HL-60 (cell line): ENCODE results near the gene ULK1.

Experiments
- DNase-seq, 2 experiments: peaks; one replicate each; pipeline ENCODE4 v3.0.0-alpha.2; 2010 to 2020; ENCODE audit warnings: low read depth in 1 of 2, low spot score in 1 of 2
- H3K27ac ChIP-seq: fragments of 250-450 bp; sonication (Bioruptor Pico); replicated peaks from 2 replicates; pipeline ENCODE4 v1.5.1; 2020; ENCODE audit warnings: mild to moderate bottlenecking, moderate library complexity
- H3K27me3 ChIP-seq: fragments of 250-450 bp; sonication (Bioruptor Pico); 2 replicates; pipeline ENCODE4 v1.5.1; 2021; ENCODE audit warnings: mild to moderate bottlenecking, moderate library complexity; ENCODE audit not compliant: insufficient read depth, poor library complexity, severe bottlenecking
- H3K4me3 ChIP-seq: replicated peaks from 2 replicates; pipeline ENCODE4 v1.5.1; 2011; ENCODE audit warnings: mild to moderate bottlenecking, control low read depth, low read length; ENCODE audit not compliant: insufficient read depth
- GABPA ChIP-seq: IDR thresholded peaks from 2 replicates; pipeline ENCODE4 v1.6.1; 2012; ENCODE audit warnings: low read depth
- POLR2AphosphoS5 ChIP-seq: IDR thresholded peaks from 2 replicates; pipeline ENCODE4 v1.6.1; 2012; ENCODE audit warnings: low read depth
- SPI1 ChIP-seq: IDR thresholded peaks from 2 replicates; pipeline ENCODE4 v1.6.1; 2012; ENCODE audit warnings: low read depth, mild to moderate bottlenecking, borderline replicate concordance
- TF ChIP-seq, protein P1 (sequence below): IDR thresholded peaks from 2 replicates; pipeline ENCODE4 v1.6.1; 2012; ENCODE audit warnings: low read depth; ENCODE audit not compliant: insufficient replicate concordance
- TF ChIP-seq, protein P2 (sequence below): IDR thresholded peaks from one replicate; pipeline ENCODE4 v1.5.1; 2011; ENCODE audit warnings: low read length, control low read depth, inconsistent platforms; ENCODE audit not compliant: insufficient read depth

ULK1 gene

GRCh38 chr12:131918311-131919050, 24.1 kb downstream of the ULK1 start:
- no peak for DNase-seq
- TF ChIP-seq POLR2AphosphoS5 = no peak
- Histone ChIP-seq H3K27ac (no peak overlapping the region), H3K27me3 (no peaks in the 10 kb centered on the region), H3K4me3 (no peak overlapping the region)

DNA sequence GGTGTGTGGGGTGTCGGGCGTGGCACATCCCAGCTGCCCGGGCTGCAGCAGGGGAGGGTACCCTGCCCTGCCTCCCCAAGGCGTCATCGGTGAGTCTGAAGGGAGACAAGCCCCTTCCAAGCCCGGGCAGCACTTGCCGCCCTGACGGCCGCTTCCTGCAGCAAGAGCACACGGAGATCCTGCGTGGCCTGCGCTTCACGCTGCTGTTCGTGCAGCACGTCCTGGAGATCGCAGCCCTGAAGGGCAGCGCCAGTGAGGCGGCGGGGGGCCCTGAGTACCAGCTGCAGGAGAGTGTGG, 24.6 kb downstream of the ULK1 start:
- no peak for DNase-seq
- no peak overlapping the region for H3K4me3 ChIP-seq

DNA sequence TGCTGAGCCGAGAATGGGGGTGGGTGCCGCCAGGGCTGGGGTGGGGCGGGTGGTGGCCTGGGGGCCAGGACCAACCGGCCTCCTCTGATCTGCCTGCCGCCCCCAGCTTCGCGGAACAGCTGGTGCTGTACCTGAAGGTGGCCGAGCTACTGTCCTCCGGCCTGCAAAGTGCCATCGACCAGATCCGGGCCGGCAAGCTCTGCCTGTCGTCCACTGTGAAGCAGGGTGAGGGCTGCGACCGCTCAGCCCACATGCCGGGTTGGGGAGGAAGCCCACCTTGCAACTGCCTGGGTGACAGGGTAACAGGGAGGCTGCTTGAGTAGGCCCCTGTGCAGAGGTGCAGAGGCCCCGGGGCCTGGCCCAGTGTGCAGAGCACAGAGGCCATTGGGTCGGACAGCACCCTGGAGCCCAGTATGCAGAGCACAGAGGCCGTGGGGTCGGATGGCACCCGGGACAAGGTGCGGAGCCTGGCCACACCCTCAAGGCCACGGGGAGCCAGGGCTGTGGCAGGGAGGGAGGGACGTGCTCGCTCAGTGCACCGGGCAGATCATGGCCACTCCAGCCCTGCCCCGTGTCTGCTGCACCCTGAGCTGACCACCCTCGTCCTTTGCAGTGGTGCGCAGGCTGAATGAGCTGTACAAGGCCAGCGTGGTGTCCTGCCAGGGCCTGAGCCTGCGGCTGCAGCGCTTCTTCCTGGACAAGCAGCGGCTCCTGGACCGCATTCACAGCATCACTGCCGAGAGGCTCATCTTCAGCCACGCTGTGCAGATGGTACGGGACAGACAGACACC, 25.1 kb downstream of the ULK1 start:
- H3K4me3 ChIP-seq = no peak overlapping the region
- no peak for DNase-seq
- no peak for TF ChIP-seq SPI1
- TF ChIP-seq, protein P1, sequence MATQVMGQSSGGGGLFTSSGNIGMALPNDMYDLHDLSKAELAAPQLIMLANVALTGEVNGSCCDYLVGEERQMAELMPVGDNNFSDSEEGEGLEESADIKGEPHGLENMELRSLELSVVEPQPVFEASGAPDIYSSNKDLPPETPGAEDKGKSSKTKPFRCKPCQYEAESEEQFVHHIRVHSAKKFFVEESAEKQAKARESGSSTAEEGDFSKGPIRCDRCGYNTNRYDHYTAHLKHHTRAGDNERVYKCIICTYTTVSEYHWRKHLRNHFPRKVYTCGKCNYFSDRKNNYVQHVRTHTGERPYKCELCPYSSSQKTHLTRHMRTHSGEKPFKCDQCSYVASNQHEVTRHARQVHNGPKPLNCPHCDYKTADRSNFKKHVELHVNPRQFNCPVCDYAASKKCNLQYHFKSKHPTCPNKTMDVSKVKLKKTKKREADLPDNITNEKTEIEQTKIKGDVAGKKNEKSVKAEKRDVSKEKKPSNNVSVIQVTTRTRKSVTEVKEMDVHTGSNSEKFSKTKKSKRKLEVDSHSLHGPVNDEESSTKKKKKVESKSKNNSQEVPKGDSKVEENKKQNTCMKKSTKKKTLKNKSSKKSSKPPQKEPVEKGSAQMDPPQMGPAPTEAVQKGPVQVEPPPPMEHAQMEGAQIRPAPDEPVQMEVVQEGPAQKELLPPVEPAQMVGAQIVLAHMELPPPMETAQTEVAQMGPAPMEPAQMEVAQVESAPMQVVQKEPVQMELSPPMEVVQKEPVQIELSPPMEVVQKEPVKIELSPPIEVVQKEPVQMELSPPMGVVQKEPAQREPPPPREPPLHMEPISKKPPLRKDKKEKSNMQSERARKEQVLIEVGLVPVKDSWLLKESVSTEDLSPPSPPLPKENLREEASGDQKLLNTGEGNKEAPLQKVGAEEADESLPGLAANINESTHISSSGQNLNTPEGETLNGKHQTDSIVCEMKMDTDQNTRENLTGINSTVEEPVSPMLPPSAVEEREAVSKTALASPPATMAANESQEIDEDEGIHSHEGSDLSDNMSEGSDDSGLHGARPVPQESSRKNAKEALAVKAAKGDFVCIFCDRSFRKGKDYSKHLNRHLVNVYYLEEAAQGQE = no peak
- no peak for TF ChIP-seq GABPA
- TF ChIP-seq, protein P2, sequence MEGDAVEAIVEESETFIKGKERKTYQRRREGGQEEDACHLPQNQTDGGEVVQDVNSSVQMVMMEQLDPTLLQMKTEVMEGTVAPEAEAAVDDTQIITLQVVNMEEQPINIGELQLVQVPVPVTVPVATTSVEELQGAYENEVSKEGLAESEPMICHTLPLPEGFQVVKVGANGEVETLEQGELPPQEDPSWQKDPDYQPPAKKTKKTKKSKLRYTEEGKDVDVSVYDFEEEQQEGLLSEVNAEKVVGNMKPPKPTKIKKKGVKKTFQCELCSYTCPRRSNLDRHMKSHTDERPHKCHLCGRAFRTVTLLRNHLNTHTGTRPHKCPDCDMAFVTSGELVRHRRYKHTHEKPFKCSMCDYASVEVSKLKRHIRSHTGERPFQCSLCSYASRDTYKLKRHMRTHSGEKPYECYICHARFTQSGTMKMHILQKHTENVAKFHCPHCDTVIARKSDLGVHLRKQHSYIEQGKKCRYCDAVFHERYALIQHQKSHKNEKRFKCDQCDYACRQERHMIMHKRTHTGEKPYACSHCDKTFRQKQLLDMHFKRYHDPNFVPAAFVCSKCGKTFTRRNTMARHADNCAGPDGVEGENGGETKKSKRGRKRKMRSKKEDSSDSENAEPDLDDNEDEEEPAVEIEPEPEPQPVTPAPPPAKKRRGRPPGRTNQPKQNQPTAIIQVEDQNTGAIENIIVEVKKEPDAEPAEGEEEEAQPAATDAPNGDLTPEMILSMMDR = no peak
- TF ChIP-seq POLR2AphosphoS5 = no peak
- no peak overlapping the region for H3K27ac ChIP-seq
- no peaks in the 10 kb centered on the region for H3K27me3 ChIP-seq

More for the DNA sequence above, 24.6 kb downstream of the ULK1 start:
- Histone ChIP-seq H3K27me3 (no peaks in the 10 kb centered on the region), H3K27ac (no peak overlapping the region)
- TF ChIP-seq, protein P2 = no peak
- TF ChIP-seq POLR2AphosphoS5 (no peak), GABPA (no peak), SPI1 (no peak)
- TF ChIP-seq, protein P1 = no peak

DNA sequence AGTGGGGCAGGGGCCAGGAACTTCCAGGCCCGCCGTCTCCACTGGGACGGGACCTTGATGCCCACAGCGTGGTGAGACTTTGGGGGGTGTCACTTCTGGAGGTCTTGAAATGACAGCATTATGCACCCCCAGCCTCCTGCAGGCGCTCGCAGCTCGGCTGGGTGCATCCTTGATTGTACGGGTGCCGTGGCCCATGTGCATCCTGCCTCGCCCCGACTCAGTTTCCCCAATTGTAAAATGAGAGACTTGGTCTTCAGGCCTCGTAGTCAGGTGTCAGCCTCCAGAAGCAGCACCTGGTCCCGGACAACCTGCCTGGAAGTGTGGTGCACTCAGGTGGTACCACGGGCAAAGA, 25.7 kb downstream of the ULK1 start:
- H3K4me3 ChIP-seq = no peak overlapping the region
- no peak for DNase-seq
- H3K27me3 ChIP-seq = no peaks in the 10 kb centered on the region
- no peak overlapping the region for H3K27ac ChIP-seq
- TF ChIP-seq, protein P2 = no peak
- TF ChIP-seq, protein P1 = no peak
